ENCODE data around the gene EIF3A.
A peak's percentile ranks its signal among the peaks of the same experiment; 100 is the strongest.
"Not testable (repeated sequence)": the region's sequence is repeated elsewhere in the genome, so short reads cannot be mapped to it uniquely, and the experiment has no call there.

EIF3A gene

DNA sequence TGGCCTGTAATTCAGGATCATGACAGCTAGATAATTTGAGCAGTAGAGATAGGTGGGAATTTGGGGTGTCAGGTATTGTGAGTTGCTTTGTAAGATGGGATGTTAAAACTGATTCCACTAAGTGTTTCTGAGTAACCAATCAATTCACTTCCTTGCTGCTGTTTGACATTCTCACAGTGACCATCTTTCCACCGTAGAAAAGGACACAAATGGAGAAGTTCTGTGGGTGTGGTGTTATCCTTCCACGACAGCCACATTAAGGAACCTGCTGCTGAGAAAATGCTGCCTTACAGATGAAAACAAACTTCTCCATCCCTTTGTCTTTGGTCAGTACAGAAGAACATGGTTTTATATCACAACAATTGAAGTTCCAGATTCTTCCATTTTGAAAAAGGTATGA lies 27.2 kb upstream of the EIF3A start:
- not testable (repeated sequence) for ATAC-seq (replicated peaks); DNase-seq; H3K27me3 Mint-ChIP-seq; H3K9me3 Mint-ChIP-seq; H3K27ac Mint-ChIP-seq; H3K4me3 Mint-ChIP-seq
- Mint-ChIP-seq H3K36me3 (ENCODE audit: insufficient read depth) (peaks cover 57% of the 10 kb centered on the region), H3K4me1 (ENCODE audit: low read depth in 2 of 2) (peaks cover 8 to 14% of the 10 kb centered on the region in 2 donors)

DNA sequence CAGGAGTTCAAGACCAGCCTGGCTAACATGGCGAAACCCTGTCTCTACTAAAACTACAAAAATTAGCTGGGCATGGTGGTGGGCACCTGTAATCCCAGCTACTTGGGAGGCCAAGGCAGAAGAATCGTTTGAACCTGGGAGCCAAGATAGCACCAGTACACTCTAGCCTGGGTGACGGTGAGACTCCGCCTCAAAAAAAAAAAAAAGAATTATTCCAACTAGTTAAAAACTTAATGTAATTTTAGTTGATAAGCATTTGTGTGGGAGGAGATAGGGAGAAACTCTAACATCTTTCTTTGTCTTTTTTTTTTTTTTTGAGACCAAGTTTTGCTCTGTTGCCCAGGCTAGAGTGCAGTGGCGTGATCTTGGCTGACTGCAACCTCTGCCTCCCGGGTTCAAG lies 26.5 kb upstream of the EIF3A start:
- not testable (repeated sequence) for DNase-seq; H3K27me3 Mint-ChIP-seq; H3K4me3 Mint-ChIP-seq; ATAC-seq (replicated peaks); H3K27ac Mint-ChIP-seq; H3K9me3 Mint-ChIP-seq
- peaks cover 8 to 14% of the 10 kb centered on the region in 2 donors for H3K4me1 Mint-ChIP-seq (ENCODE audit: low read depth in 2 of 2)
- H3K36me3 Mint-ChIP-seq (ENCODE audit: insufficient read depth) = peaks cover 51% of the 10 kb centered on the region

DNA sequence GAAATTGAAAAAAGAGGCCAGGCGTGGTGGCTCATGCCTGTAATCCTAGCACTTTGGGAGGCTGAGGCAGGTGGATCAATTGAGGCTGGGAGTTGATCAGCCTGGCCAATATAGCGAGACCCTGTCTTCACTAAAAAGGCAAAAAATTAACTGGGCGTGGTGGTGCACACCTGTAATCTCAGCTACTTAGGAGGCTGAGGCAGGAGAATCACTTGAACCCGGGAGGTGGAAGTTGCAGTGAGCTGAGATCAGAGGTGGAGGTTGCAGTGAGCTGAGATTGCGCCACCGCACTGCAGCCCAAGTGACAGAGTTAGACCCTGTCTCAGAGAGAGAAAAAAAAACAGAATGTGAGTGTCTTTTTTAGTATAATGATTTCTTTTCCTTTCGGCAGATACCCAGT lies 25.3 kb upstream of the EIF3A start:
- peaks cover 8 to 15% of the 10 kb centered on the region in 2 donors for H3K4me1 Mint-ChIP-seq (ENCODE audit: low read depth in 2 of 2)
- not testable (repeated sequence) for ATAC-seq (replicated peaks); H3K27ac Mint-ChIP-seq; DNase-seq; H3K9me3 Mint-ChIP-seq; H3K27me3 Mint-ChIP-seq
- peak overlapping the region in 1 of 2 donors; percentile 84 for H3K4me3 Mint-ChIP-seq
- peaks cover 49% of the 10 kb centered on the region for H3K36me3 Mint-ChIP-seq (ENCODE audit: insufficient read depth)

DNA sequence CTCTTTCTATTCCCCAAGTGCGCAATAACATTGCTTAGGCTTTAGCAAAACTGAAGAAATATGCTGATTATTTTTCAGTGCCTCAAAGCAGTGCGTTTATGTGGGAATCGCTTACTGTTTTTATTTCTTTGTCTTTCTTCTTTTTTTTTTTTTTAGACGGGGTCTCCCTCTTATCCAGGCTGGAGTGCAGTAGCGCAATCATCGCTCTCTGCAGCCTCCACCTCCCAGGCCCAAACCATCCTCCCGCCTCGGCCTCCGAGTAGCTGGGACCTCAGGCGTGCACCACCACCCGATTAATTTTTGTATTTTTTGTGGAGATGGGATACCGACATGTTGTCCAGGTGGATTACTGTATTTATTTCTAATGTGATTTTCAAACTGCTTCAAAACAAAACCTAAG lies 24.5 kb upstream of the EIF3A start:
- Mint-ChIP-seq H3K4me1 (ENCODE audit: low read depth in 2 of 2) (peaks cover 10 to 19% of the 10 kb centered on the region in 2 donors), H3K36me3 (ENCODE audit: insufficient read depth) (peaks cover 41% of the 10 kb centered on the region), H3K27me3 (no peaks in the 10 kb centered on the region), H3K27ac (peak overlapping the region in 1 of 2 donors; percentile 18), H3K9me3 (no peaks in the 10 kb centered on the region), H3K4me3 (peak overlapping the region; percentile 79 to 84)
- ATAC-seq (replicated peaks) (no peak), DNase-seq (no peak)

DNA sequence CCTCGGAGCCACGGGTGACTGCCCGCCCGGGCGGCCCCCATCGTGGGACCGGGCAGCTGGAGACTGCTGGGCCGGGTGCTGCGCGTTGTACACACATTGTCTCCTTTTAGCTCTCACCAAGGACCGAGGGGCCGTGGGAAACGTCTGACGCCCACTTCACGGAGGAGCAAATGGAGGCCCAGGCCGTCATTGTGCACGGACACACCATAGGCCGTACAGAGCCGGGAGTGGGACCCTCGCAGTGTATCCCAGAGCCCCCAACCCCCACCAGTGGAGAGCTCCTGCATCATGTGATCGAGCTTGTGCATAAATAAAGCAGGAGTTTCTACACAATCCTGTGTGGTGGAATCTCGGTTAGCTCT lies 24.0 kb upstream of the EIF3A start:
- Mint-ChIP-seq H3K4me1 (ENCODE audit: low read depth in 2 of 2) (peaks cover 10 to 19% of the 10 kb centered on the region in 2 donors), H3K27me3 (no peaks in the 10 kb centered on the region), H3K9me3 (no peaks in the 10 kb centered on the region), H3K36me3 (ENCODE audit: insufficient read depth) (peaks cover 36% of the 10 kb centered on the region), H3K4me3 (peak overlapping the region; percentile 79 to 84), H3K27ac (no peak overlapping the region)
- ATAC-seq (replicated peaks) (no peak), DNase-seq (no peak)

DNA sequence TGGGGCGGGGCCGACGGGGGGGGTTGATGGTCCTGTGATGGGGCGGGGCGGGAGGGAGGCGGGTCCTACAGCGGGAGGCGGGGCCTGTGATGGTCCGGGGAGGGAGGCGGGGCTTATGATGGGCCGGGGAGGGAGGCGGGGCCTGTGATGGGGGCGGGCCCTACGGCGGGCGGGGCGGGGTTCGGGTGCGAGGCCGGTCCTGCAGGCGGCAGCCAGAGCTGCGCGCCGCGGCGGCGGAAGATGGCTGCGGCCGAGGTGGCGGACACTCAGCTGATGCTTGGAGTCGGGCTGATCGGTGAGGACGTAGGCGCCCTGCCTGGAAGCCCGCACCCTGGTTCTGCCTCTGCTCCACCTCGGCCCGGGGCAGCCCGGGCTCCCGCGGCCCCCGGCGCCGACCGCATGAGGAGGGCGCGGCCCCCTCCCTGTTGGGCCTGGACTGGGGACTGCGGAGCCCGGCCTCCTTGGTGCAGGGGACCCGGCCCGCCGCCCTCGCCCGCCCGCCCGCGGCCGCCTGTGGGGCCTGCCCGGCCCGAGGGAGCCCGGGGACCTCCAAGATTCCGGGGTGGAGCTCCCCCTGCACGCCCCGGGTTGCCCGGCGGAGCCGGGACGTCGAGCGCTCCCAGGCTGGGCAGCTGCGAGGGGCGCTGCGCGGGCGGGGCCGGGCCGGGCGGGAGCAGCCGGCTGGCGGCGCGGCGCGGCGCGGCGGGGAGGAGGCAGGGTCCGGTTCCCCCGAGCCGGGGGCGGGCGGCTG lies 23.5 kb upstream of the EIF3A start, which contains the start of gene DENND10:
Gene DENND10, plus strand, starts transcription at position 211 of the 751 bp plus-strand sequence. Its CDS starts 30 bp downstream, at position 241.
- peak; percentile 80 for ATAC-seq (replicated peaks)
- peaks cover 10 to 19% of the 10 kb centered on the region in 2 donors for H3K4me1 Mint-ChIP-seq (ENCODE audit: low read depth in 2 of 2)
- no peaks in the 10 kb centered on the region for H3K9me3 Mint-ChIP-seq
- peaks cover 31% of the 10 kb centered on the region for H3K36me3 Mint-ChIP-seq (ENCODE audit: insufficient read depth)
- DNase-seq = peak; percentile 51 to 61 (median 58)
- H3K27ac Mint-ChIP-seq = peak within 1 kb of the TSS; percentile 87 to 92
- H3K4me3 Mint-ChIP-seq = peak within 1 kb of the TSS; percentile 84 to 90
- H3K27me3 Mint-ChIP-seq = no peaks in the 10 kb centered on the region

DNA sequence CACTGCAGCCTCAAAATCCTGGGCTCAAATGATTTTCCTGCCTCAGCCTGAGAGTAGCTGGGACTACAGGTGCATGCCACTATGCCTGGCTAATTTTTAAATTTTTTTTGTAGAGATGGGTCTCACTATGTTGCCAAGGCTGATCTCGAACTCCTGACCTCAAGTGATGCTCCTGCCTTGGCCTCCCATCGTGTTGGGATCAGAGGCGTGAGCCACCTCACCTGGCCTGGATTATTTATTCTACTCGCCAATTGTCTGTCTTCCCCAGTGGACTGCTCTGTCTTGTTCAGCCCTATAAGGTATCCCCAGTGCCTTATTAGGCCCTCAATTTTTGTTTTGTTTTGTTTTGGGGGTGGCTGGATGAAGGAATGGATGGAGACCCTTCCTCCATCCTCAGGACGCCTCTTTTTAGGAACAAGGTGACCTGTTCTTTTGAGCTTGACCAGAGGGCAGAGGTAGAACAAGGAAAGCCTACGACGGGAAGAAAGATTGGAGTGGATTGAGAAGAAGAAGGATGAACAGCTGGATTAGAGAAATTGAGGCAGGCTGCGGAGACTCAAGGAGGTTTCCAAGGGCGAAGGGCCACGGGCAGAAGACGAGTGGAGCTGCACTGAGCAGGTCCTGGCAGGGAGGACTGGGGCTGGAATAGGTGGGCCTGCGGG lies 22.8 kb upstream of the EIF3A start:
- peak overlapping the region; percentile 87 to 92 for H3K27ac Mint-ChIP-seq
- peaks cover 10 to 19% of the 10 kb centered on the region in 2 donors for H3K4me1 Mint-ChIP-seq (ENCODE audit: low read depth in 2 of 2)
- no peaks in the 10 kb centered on the region for H3K27me3 Mint-ChIP-seq
- peak; percentile 2 for ATAC-seq (replicated peaks)
- DNase-seq = no peak
- peaks cover 23% of the 10 kb centered on the region for H3K36me3 Mint-ChIP-seq (ENCODE audit: insufficient read depth)
- H3K9me3 Mint-ChIP-seq = no peaks in the 10 kb centered on the region
- H3K4me3 Mint-ChIP-seq = peak overlapping the region; percentile 78 to 90

DNA sequence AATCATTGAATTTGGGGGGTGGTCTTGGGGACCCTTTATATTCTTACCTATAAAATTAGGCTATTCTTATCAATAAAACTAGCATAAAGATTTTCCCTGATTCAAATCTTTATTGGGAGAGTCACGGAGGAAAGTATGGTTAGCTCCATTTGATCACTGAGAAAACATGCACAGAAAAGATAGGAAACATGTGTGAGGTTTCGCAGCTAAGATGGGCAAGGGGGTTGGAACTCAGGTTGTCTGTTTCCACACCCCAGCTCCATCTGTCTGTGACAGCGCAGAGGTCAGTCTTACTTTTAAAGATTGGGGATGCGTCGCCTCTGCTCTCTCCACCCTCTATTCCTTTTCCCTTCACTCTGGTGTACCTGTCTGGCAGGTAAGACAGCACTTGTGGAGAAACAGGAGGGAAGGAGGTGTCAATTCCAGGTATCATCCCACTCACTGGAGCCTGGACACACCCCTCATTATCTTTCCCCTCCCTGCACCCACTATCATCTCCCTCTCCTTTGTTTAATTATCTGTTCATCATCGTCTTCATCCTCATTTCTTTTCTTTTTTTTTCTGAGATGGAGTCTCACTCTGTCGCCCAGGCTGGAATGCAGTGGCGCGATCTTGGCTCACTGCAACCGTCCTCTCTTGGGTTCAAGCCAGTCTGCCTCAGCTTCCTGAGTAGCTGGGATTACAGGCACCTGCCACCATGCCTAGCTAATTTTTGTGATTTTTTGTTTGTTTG lies 20.9 kb upstream of the EIF3A start:
- no peak overlapping the region for H3K4me3 Mint-ChIP-seq
- H3K9me3 Mint-ChIP-seq = no peaks in the 10 kb centered on the region
- H3K27me3 Mint-ChIP-seq = no peaks in the 10 kb centered on the region
- DNase-seq (no peak), ATAC-seq (replicated peaks) (no peak)
- peaks cover 8% of the 10 kb centered on the region for H3K36me3 Mint-ChIP-seq (ENCODE audit: insufficient read depth)
- H3K27ac Mint-ChIP-seq = peak overlapping the region in 1 of 2 donors; percentile 36
- H3K4me1 Mint-ChIP-seq (ENCODE audit: low read depth in 2 of 2) = peaks cover 10 to 19% of the 10 kb centered on the region in 2 donors

DNA sequence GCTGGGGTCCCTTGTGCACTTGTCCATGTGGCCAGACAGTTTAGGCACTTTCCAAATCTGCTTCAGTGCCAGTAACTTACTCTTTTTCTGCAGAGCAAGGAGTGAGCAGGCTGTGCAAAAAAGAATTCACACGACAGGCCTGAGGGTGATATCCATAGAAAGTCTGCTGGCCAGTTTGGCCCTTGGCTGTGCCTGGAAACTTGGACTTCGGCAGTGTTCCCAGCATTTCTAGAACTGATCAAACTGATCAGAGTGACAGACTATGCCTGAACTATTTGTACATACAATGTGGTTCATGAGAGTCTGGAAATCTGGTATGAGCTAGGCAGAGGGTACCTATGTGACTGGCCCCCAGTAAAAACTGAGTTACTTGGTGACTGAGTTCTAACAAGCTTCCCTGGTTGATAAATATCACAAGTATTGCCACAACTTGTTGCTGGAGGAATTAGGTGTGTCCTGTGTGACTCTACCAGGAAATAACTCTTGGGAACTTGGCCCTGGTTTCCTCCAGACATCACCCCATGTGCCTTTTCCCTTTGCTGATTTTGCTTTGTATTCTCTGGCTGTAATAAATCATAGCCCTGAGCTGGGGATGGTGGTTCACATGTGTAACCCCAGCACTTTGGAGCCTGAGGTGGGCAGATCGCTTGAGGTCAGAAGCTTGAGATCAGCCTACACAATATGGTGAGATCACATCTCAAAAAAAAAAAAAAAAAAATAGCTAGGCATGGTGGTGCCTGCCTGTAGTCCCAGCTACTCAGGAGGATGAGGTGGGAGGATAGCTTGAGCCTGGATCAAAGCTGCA lies 20.0 kb upstream of the EIF3A start:
- no peak overlapping the region for H3K4me3 Mint-ChIP-seq

DNA sequence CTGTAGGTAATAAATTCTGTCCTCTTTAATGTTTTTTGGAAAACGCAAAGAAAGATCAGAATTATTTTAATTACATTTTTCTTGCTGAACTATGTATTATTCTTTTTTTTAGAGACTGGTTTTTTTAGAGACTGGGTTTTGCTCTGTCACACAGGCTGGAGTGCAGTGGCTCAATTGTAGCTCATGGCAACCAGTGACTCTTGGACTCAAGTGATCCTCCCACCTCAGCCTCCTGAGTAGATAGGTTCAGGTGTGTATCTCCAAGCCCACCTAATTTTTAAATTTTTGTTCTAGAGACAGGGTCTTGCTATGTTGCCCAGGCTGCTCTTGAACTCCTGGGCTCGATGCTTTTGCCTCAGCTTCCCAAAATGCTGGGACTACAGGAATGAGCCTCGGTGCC lies 18.0 kb upstream of the EIF3A start:
- H3K27ac Mint-ChIP-seq = no peak overlapping the region
- no peaks in the 10 kb centered on the region for H3K9me3 Mint-ChIP-seq
- no peaks in the 10 kb centered on the region for H3K27me3 Mint-ChIP-seq
- peaks cover 13 to 24% of the 10 kb centered on the region in 2 donors for H3K4me1 Mint-ChIP-seq (ENCODE audit: low read depth in 2 of 2)
- no peak overlapping the region for H3K4me3 Mint-ChIP-seq
- DNase-seq (no peak), ATAC-seq (replicated peaks) (no peak)
- peaks cover 10% of the 10 kb centered on the region for H3K36me3 Mint-ChIP-seq (ENCODE audit: insufficient read depth)

More for the DNA sequence above, 20.0 kb upstream of the EIF3A start:
- H3K4me1 Mint-ChIP-seq (ENCODE audit: low read depth in 2 of 2) = peaks cover 17 to 27% of the 10 kb centered on the region in 2 donors
- no peaks in the 10 kb centered on the region for H3K27me3 Mint-ChIP-seq
- no peaks in the 10 kb centered on the region for H3K9me3 Mint-ChIP-seq
- DNase-seq = no peak
- no peak for ATAC-seq (replicated peaks)
- peak overlapping the region; percentile 36 to 54 for H3K27ac Mint-ChIP-seq
- H3K36me3 Mint-ChIP-seq (ENCODE audit: insufficient read depth) = peaks cover 7% of the 10 kb centered on the region

DNA sequence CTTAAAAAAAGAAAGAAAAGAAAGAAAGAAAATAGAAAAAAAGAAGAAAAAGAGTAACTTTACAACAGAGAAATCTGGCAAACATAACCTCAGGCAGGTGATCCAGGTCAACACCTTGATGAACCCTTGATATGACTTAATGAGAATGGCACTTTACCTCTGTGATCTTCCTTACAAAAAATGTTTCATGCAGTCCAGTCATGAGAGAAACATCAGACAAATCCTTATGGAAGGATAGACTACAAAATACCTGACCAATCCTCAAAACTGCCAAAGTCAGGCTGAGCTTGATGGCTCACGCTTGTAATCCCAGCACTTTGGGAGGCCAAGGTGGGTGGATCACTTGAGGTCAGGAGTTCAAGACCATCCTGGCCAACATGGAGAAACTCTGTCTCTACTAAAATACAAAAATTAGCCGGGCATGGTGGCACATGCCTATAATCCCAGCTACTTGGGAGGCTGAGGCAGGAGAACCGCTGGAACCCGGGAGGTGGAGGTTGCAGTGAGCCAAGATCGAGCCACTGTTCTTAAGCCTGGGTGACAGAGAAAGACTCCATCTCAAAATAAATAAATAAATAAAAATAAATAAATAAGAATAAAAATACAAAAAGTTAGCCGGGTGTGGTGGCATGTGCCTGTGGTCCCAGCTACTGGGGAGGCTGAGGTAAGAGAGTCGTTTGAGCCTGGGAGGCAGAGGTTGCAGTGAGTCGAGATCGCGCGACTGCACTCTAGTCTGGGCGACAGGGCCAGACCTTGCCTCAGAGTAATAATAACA lies 16.2 kb upstream of the EIF3A start:
- Mint-ChIP-seq H3K4me1 (ENCODE audit: low read depth in 2 of 2) (peaks cover 18 to 33% of the 10 kb centered on the region in 2 donors), H3K27ac (peak overlapping the region; percentile 18 to 88)
- H3K9me3 Mint-ChIP-seq; H3K36me3 Mint-ChIP-seq (ENCODE audit: insufficient read depth); ATAC-seq (replicated peaks); H3K4me3 Mint-ChIP-seq; H3K27me3 Mint-ChIP-seq; DNase-seq: not testable (repeated sequence)

DNA sequence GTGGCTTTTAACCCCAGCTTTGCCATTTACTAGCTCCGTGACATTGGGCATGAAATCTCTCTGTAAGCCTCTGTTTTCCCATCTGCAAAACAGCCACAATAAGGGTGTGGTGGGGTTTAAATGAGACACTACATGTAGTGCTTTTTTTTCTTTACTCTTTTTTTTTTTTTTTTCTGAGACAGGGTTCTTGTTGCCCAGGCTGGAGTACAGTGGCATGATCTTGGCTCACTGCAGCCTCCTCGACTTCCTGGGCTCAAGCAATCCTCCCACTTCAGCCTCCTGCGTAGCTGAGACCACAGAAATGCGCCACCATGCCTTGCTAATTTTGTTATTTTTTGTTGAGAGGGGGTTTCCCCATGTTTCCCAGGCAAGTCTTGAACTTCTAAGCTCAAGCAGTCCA lies 15.0 kb upstream of the EIF3A start:
- H3K27me3 Mint-ChIP-seq = no peaks in the 10 kb centered on the region
- H3K4me1 Mint-ChIP-seq (ENCODE audit: low read depth in 2 of 2) = peaks cover 24 to 39% of the 10 kb centered on the region in 2 donors
- ATAC-seq (replicated peaks) = no peak
- no peak for DNase-seq
- peaks cover 4% of the 10 kb centered on the region for H3K36me3 Mint-ChIP-seq (ENCODE audit: insufficient read depth)
- H3K9me3 Mint-ChIP-seq = no peaks in the 10 kb centered on the region
- H3K27ac Mint-ChIP-seq = peak overlapping the region; percentile 68 to 88
- peak overlapping the region in 1 of 2 donors; percentile 52 for H3K4me3 Mint-ChIP-seq
